HEK293 (cell line): ENCODE measurements around the gene TNFRSF1A.

Experiments
- CTCF ChIA-PET: fragments of 350-600 bp; formaldehyde crosslinking; extraction: SDS; loops from one replicate; lab custom pipeline; 2021; ENCODE audit warnings: antibody characterized with exemption; lab: Yijun Ruan, JAX
- POLR2A ChIA-PET: fragments of 300-600 bp; formaldehyde crosslinking; extraction: SDS; loops from one replicate; lab custom pipeline; 2020; ENCODE audit warnings: antibody characterized with exemption, inconsistent platforms; lab: Yijun Ruan, JAX
- H3K27ac ChIP-seq: fragments of 200-500 bp; sonication (Bioruptor generic); 2 replicates; pipeline ENCODE4 v1.5.1; 2014; ENCODE audit warnings: low read depth, low read length, control low read depth, inconsistent platforms; ENCODE audit errors: extremely low read depth
- H3K36me3 ChIP-seq, 2 experiments: fragments of 200-500 bp in 1 of 2; sonication (Bioruptor generic) in 1 of 2; 1 replicate in 1 of 2; 2 replicates in 1 of 2; pipeline ENCODE4 v1.5.1; 2014 to 2017; ENCODE audit warnings: inconsistent platforms in 2 of 2, low read length in 2 of 2; ENCODE audit not compliant: control insufficient read depth in 2 of 2, insufficient read depth in 1 of 2
- H3K4me1 ChIP-seq: fragments of 200-500 bp; sonication (Bioruptor generic); 2 replicates; pipeline ENCODE4 v1.5.1; 2014; ENCODE audit warnings: mild to moderate bottlenecking, low read length, inconsistent platforms; ENCODE audit not compliant: control insufficient read depth, insufficient read depth
- H3K4me3 ChIP-seq: 2 replicates; pipeline ENCODE4 v1.5.1; 2011; ENCODE audit warnings: low read depth, mild to moderate bottlenecking, control low read depth, low read length, moderate library complexity
- H3K9me3 ChIP-seq: fragments of 200-500 bp; sonication (Bioruptor generic); 2 replicates; pipeline ENCODE4 v1.5.1; 2014; ENCODE audit warnings: low read depth, low read length, inconsistent platforms; ENCODE audit not compliant: control insufficient read depth, insufficient read depth
- GLIS1 ChIP-seq: fragments of 450-650 bp; formaldehyde crosslinking; IDR thresholded peaks from 2 replicates; pipeline ENCODE4 v1.5.1; 2016; ENCODE audit warnings: missing biosample characterization, missing genetic modification characterization
- HOXA7 ChIP-seq: sonication (generic); formaldehyde crosslinking; IDR thresholded peaks from 2 replicates; pipeline ENCODE4 v1.8.1; 2022; ENCODE audit warnings: missing genetic modification reagents, borderline replicate concordance
- HOXD13 ChIP-seq: sonication (generic); formaldehyde crosslinking; IDR thresholded peaks from 2 replicates; pipeline ENCODE4 v1.8.0; 2022; ENCODE audit warnings: missing genetic modification reagents, borderline replicate concordance
- YY1 ChIP-seq: fragments of 450-650 bp; formaldehyde crosslinking; IDR thresholded peaks from 2 replicates; pipeline ENCODE4 v1.5.1; 2018; ENCODE audit warnings: missing biosample characterization, missing genetic modification characterization
- ZIC2 ChIP-seq: fragments of 450-650 bp; formaldehyde crosslinking; IDR thresholded peaks from 2 replicates; pipeline ENCODE4 v1.5.1; 2016; ENCODE audit warnings: missing biosample characterization, missing genetic modification characterization
- ZNF223 ChIP-seq: fragments of 450-650 bp; formaldehyde crosslinking; IDR thresholded peaks from 2 replicates; pipeline ENCODE4 v1.5.1; 2016; ENCODE audit warnings: missing biosample characterization, missing genetic modification characterization
- ZNF548 ChIP-seq: fragments of 450-650 bp; formaldehyde crosslinking; IDR thresholded peaks from 2 replicates; pipeline ENCODE4 v1.5.1; 2016; ENCODE audit warnings: missing biosample characterization, missing genetic modification characterization
- ZSCAN30 ChIP-seq: fragments of 450-650 bp; IDR thresholded peaks from 2 replicates; pipeline ENCODE4 v1.5.1; 2018; ENCODE audit warnings: missing biosample characterization, mild to moderate bottlenecking, missing genetic modification characterization, moderate library complexity
- TF ChIP-seq, protein P1 (sequence below): fragments of 450-650 bp; formaldehyde crosslinking; IDR thresholded peaks from 2 replicates; pipeline ENCODE4 v1.5.1; 2016; ENCODE audit warnings: missing biosample characterization, missing genetic modification characterization
- TF ChIP-seq, protein P2 (sequence below): fragments of 450-650 bp; formaldehyde crosslinking; conservative IDR thresholded peaks from 2 replicates; pipeline ENCODE4 v1.5.1; 2016; ENCODE audit warnings: low read depth, missing biosample characterization, missing genetic modification characterization
- TF ChIP-seq, protein P3 (sequence below): fragments of 450-650 bp; IDR thresholded peaks from 2 replicates; pipeline ENCODE4 v1.5.1; 2018; ENCODE audit warnings: missing biosample characterization, missing genetic modification characterization
- TF ChIP-seq, protein P4 (sequence below): fragments of 450-650 bp; formaldehyde crosslinking; IDR thresholded peaks from 2 replicates; pipeline ENCODE4 v1.5.1; 2017; ENCODE audit warnings: missing biosample characterization, missing genetic modification characterization
- TF ChIP-seq, protein P5 (sequence below): fragments of 450-650 bp; formaldehyde crosslinking; optimal IDR thresholded peaks from 2 replicates; pipeline ENCODE3; 2016; ENCODE audit warnings: missing biosample characterization, mild to moderate bottlenecking, missing genetic modification characterization

TNFRSF1A gene

DNA sequence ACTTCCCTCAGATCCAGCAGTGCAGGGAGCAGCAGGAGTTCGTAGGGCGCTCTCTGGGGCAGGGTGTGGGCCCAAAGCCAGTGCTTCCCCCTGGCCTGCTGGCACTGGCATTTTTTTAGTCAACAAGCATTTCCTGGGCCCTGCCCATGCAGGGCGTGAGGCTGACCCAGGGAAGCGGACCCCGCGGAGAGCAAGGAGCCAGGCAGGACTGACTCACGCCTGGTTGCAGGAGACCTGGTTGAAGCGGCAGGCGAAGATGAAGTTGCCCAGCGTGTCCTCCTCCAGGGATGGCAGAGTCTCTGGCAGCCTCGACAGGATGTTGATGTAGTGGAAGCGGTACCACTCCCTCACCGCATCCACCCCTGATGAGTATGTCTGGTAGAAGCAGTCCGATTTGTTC lies 20.0 kb upstream of the TNFRSF1A start:
- no peaks in the 10 kb centered on the region for H3K36me3 ChIP-seq
- ChIA-PET POLR2A (interaction anchor here (1.5 kb wide), 1 partner anchor 10 kb away, joined by 6 read pairs; no protein-coding TSS in a partner anchor), CTCF (interaction anchor here (0.5 to 0.7 kb wide), 3 partner anchors 10 to 84 kb away, joined by 3 to 4 read pairs (median 4); no protein-coding TSS in a partner anchor)
- H3K4me3 ChIP-seq, result no peak overlapping the region
- H3K27ac ChIP-seq, result no peak overlapping the region
- TF ChIP-seq, protein P1, sequence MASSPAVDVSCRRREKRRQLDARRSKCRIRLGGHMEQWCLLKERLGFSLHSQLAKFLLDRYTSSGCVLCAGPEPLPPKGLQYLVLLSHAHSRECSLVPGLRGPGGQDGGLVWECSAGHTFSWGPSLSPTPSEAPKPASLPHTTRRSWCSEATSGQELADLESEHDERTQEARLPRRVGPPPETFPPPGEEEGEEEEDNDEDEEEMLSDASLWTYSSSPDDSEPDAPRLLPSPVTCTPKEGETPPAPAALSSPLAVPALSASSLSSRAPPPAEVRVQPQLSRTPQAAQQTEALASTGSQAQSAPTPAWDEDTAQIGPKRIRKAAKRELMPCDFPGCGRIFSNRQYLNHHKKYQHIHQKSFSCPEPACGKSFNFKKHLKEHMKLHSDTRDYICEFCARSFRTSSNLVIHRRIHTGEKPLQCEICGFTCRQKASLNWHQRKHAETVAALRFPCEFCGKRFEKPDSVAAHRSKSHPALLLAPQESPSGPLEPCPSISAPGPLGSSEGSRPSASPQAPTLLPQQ, result no peak
- peak; percentile 95 for TF ChIP-seq ZIC2 (tag by site-specific recombination)
- peaks cover 4% of the 10 kb centered on the region for H3K4me1 ChIP-seq
- no peaks in the 10 kb centered on the region for H3K9me3 ChIP-seq

DNA sequence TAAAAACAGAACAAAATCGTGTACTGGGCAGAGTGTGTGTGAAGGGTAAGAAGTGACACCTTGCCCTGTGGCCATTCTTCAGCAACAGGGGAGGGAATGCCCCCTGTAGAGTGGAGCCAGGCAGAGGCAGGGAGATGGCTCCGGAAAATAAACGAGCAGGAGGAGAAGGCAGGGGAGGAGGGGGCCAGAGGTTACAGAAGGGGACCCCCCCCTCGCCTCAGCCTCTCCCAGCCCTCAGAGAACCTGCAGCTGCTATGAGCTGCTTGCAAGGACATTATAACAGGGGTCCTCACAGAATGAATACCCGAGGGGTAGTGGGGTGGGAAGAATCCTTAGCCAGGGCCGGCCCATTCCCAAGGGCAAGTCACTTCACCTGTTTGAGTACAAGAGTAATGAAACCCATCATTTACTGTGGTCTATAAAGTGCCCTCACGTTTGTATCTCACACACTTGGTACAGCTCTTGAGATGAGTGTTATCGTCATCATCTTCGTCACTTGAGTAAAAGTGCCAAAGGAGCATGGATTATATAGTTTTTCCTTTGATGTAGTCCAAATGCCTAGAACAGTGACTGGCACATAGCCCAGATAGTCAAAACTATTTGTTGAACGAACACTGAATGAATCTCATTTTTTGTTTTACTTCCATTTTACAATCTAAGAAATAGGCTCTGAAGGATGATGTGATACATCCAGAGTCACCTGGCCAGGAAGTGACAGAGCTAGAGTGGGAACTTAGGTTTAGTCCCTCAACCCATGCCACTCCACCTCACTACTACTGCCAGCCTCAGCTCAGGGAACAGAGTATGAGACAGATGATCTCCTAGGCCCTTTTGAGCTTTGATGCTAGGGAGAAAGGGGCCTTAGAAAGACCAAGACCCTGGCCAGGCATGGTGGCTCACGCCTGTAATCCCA lies 19.0 kb upstream of the TNFRSF1A start:
- no peak overlapping the region for H3K27ac ChIP-seq
- POLR2A ChIA-PET, result interaction anchor here (0.7 kb wide), 1 partner anchor 17 kb away, joined by 3 read pairs; no protein-coding TSS in a partner anchor
- CTCF ChIA-PET, result interaction anchor here (0.5 to 0.9 kb wide), 5 partner anchors 9 to 24 kb away, joined by 3 to 4 read pairs (median 3); no protein-coding TSS in a partner anchor

DNA sequence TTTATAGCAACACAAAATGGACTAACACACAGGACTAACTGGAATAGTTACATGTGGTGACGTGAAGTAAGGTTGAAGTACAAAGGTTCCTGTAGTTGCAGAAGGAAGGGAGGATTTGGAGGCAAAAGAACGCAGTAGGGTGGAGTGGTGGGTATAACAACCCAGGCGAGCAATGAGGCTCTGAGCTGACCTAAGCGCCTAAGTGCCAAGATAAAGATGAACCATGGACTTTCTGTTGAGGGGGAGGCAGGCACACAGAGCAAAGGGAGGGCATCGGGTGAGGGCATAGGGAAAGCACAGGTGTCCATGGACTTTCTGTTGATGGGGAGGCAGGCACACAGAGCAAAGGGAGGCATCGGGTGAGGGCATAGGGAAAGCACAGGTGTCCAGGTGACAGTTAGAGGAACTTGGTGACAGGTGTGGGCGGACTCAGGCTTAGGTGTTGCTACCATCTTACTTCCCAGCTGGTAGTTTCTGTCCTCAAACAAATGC lies 18.2 kb upstream of the TNFRSF1A start:
- no peaks in the 10 kb centered on the region for H3K36me3 ChIP-seq
- H3K4me3 ChIP-seq, result no peak overlapping the region
- ChIA-PET CTCF (interaction anchor here (0.6 to 0.8 kb wide), 2 partner anchors 11 to 23 kb away, joined by 3 read pairs; no protein-coding TSS in a partner anchor), POLR2A (no interaction called here)
- TF ChIP-seq YY1 (no peak), ZNF548 (tag by site-specific recombination) (no peak), HOXD13 (no peak)
- TF ChIP-seq, protein P2, sequence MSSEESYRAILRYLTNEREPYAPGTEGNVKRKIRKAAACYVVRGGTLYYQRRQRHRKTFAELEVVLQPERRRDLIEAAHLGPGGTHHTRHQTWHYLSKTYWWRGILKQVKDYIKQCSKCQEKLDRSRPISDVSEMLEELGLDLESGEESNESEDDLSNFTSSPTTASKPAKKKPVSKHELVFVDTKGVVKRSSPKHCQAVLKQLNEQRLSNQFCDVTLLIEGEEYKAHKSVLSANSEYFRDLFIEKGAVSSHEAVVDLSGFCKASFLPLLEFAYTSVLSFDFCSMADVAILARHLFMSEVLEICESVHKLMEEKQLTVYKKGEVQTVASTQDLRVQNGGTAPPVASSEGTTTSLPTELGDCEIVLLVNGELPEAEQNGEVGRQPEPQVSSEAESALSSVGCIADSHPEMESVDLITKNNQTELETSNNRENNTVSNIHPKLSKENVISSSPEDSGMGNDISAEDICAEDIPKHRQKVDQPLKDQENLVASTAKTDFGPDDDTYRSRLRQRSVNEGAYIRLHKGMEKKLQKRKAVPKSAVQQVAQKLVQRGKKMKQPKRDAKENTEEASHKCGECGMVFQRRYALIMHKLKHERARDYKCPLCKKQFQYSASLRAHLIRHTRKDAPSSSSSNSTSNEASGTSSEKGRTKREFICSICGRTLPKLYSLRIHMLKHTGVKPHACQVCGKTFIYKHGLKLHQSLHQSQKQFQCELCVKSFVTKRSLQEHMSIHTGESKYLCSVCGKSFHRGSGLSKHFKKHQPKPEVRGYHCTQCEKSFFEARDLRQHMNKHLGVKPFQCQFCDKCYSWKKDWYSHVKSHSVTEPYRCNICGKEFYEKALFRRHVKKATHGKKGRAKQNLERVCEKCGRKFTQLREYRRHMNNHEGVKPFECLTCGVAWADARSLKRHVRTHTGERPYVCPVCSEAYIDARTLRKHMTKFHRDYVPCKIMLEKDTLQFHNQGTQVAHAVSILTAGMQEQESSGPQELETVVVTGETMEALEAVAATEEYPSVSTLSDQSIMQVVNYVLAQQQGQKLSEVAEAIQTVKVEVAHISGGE, result no peak
- peaks cover 4% of the 10 kb centered on the region for H3K4me1 ChIP-seq
- no peaks in the 10 kb centered on the region for H3K9me3 ChIP-seq
- no peak overlapping the region for H3K27ac ChIP-seq

More for the DNA sequence above, 19.0 kb upstream of the TNFRSF1A start:
- Histone ChIP-seq H3K4me1 (peaks cover 4% of the 10 kb centered on the region), H3K36me3 (no peaks in the 10 kb centered on the region), H3K9me3 (no peaks in the 10 kb centered on the region), H3K4me3 (no peak overlapping the region)
- TF ChIP-seq ZSCAN30 (no peak), HOXD13 (no peak), ZNF223 (tag by site-specific recombination) (no peak), HOXA7 (CRISPR knock-in tag) (no peak), GLIS1 (tag by site-specific recombination) (peak; percentile 65)
- TF ChIP-seq, protein P3, sequence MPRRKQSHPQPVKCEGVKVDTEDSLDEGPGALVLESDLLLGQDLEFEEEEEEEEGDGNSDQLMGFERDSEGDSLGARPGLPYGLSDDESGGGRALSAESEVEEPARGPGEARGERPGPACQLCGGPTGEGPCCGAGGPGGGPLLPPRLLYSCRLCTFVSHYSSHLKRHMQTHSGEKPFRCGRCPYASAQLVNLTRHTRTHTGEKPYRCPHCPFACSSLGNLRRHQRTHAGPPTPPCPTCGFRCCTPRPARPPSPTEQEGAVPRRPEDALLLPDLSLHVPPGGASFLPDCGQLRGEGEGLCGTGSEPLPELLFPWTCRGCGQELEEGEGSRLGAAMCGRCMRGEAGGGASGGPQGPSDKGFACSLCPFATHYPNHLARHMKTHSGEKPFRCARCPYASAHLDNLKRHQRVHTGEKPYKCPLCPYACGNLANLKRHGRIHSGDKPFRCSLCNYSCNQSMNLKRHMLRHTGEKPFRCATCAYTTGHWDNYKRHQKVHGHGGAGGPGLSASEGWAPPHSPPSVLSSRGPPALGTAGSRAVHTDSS, result peak; percentile 60
- TF ChIP-seq, protein P4, sequence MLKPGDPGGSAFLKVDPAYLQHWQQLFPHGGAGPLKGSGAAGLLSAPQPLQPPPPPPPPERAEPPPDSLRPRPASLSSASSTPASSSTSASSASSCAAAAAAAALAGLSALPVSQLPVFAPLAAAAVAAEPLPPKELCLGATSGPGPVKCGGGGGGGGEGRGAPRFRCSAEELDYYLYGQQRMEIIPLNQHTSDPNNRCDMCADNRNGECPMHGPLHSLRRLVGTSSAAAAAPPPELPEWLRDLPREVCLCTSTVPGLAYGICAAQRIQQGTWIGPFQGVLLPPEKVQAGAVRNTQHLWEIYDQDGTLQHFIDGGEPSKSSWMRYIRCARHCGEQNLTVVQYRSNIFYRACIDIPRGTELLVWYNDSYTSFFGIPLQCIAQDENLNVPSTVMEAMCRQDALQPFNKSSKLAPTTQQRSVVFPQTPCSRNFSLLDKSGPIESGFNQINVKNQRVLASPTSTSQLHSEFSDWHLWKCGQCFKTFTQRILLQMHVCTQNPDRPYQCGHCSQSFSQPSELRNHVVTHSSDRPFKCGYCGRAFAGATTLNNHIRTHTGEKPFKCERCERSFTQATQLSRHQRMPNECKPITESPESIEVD (tag by site-specific recombination), result 0 out of 2 replicates have a peak, but pooled peaks have one; percentile 9
- TF ChIP-seq, protein P5, sequence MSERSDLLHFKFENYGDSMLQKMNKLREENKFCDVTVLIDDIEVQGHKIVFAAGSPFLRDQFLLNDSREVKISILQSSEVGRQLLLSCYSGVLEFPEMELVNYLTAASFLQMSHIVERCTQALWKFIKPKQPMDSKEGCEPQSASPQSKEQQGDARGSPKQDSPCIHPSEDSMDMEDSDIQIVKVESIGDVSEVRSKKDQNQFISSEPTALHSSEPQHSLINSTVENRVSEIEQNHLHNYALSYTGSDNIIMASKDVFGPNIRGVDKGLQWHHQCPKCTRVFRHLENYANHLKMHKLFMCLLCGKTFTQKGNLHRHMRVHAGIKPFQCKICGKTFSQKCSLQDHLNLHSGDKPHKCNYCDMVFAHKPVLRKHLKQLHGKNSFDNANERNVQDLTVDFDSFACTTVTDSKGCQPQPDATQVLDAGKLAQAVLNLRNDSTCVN (tag by site-specific recombination), result peak; percentile 10
